ENCODE measurements around the gene MROH8.

MROH8 gene

GRCh38 chr20:37225146-37225545, 45.8 kb upstream of the MROH8 start:
- H3F3A ChIP-seq (ENCODE audit: insufficient read depth, low read length): no peaks in the 10 kb centered on the region
- peaks cover 3% of the 10 kb centered on the region; the same call in 1 of the 2 replicates for H3K79me2 ChIP-seq (ENCODE audit: low read length)
- DNase-seq: no peak
- no peaks in the 10 kb centered on the region for H3K9me3 ChIP-seq (replicated peaks; ENCODE audit: insufficient read depth, low read length)
- no peaks in the 10 kb centered on the region for H3K4me1 ChIP-seq (ENCODE audit: low read length)
- TF ChIP-seq EZH2 (optimal IDR thresholded peaks at IDR 0.05; ENCODE audit: low read depth, low read length): no peak
- no peak for TF ChIP-seq CTCF (IDR thresholded peaks at IDR 0.05; ENCODE audit: low read length)
- no peak for TF ChIP-seq EZH2phosphoT487 (IDR thresholded peaks at IDR 0.05; ENCODE audit: low read length)
- H3K9me2 ChIP-seq (replicated peaks; ENCODE audit: insufficient read depth, low read length): no peaks in the 10 kb centered on the region
- H3K4me3 ChIP-seq (ENCODE audit: low read length): no peak overlapping the region
- no peaks in the 10 kb centered on the region for H3K27me3 ChIP-seq (replicated peaks; ENCODE audit: insufficient read depth, low read length)
- no peak overlapping the region for H3K27ac ChIP-seq (ENCODE audit: low read length)
- no peak overlapping the region for H3K9ac ChIP-seq (ENCODE audit: low read length)
- no peak overlapping the region for H2AFZ ChIP-seq (ENCODE audit: low read length)
- no peak overlapping the region for H3K4me2 ChIP-seq (ENCODE audit: low read depth, low read length)
- H3K36me3 ChIP-seq (replicated peaks; ENCODE audit: insufficient read depth, low read length): peaks cover 35% of the 10 kb centered on the region
- H4K20me1 ChIP-seq (ENCODE audit: insufficient read depth, low read length): 0 out of 2 replicates have a peak, but pooled peaks cover 7% of the 10 kb centered on the region

GRCh38 chr20:37223053-37223452, 43.7 kb upstream of the MROH8 start:
- H4K20me1 ChIP-seq (ENCODE audit: insufficient read depth, low read length): 0 out of 2 replicates have a peak, but pooled peaks cover 7% of the 10 kb centered on the region
- no peaks in the 10 kb centered on the region for H3K9me3 ChIP-seq (replicated peaks; ENCODE audit: insufficient read depth, low read length)
- H3K79me2 ChIP-seq (ENCODE audit: low read length): peaks cover 6% of the 10 kb centered on the region; the same call in 1 of the 2 replicates
- H3K36me3 ChIP-seq (replicated peaks; ENCODE audit: insufficient read depth, low read length): peaks cover 41% of the 10 kb centered on the region
- H3K4me2 ChIP-seq (ENCODE audit: low read depth, low read length): no peak overlapping the region
- H2AFZ ChIP-seq (ENCODE audit: low read length): no peak overlapping the region
- DNase-seq: no peak
- no peaks in the 10 kb centered on the region for H3K4me1 ChIP-seq (ENCODE audit: low read length)
- no peak overlapping the region for H3K9ac ChIP-seq (ENCODE audit: low read length)
- H3F3A ChIP-seq (ENCODE audit: insufficient read depth, low read length): no peaks in the 10 kb centered on the region
- H3K9me2 ChIP-seq (replicated peaks; ENCODE audit: insufficient read depth, low read length): no peaks in the 10 kb centered on the region
- H3K27me3 ChIP-seq (replicated peaks; ENCODE audit: insufficient read depth, low read length): no peaks in the 10 kb centered on the region
- no peak for TF ChIP-seq EZH2 (optimal IDR thresholded peaks at IDR 0.05; ENCODE audit: low read depth, low read length)
- no peak for TF ChIP-seq EZH2phosphoT487 (IDR thresholded peaks at IDR 0.05; ENCODE audit: low read length)
- TF ChIP-seq CTCF (IDR thresholded peaks at IDR 0.05; ENCODE audit: low read length): no peak
- no peak overlapping the region for H3K27ac ChIP-seq (ENCODE audit: low read length)
- no peak overlapping the region for H3K4me3 ChIP-seq (ENCODE audit: low read length)

GRCh38 chr20:37222086-37222485, 42.7 kb upstream of the MROH8 start:
- H3K79me2 ChIP-seq (ENCODE audit: low read length): peaks cover 6% of the 10 kb centered on the region; the same call in 1 of the 2 replicates

GRCh38 chr20:37220731-37221130, 41.4 kb upstream of the MROH8 start:
- Histone ChIP-seq H3F3A (ENCODE audit: insufficient read depth, low read length) (no peaks in the 10 kb centered on the region), H2AFZ (ENCODE audit: low read length) (no peak overlapping the region), H3K9ac (ENCODE audit: low read length) (no peak overlapping the region), H3K27ac (ENCODE audit: low read length) (no peak overlapping the region), H3K9me2 (replicated peaks; ENCODE audit: insufficient read depth, low read length) (no peaks in the 10 kb centered on the region), H3K27me3 (replicated peaks; ENCODE audit: insufficient read depth, low read length) (no peaks in the 10 kb centered on the region), H3K79me2 (ENCODE audit: low read length) (peaks cover 6% of the 10 kb centered on the region; the same call in 1 of the 2 replicates), H3K4me1 (ENCODE audit: low read length) (no peaks in the 10 kb centered on the region), H3K9me3 (replicated peaks; ENCODE audit: insufficient read depth, low read length) (no peaks in the 10 kb centered on the region), H4K20me1 (ENCODE audit: insufficient read depth, low read length) (0 out of 2 replicates have a peak, but pooled peaks cover 7% of the 10 kb centered on the region), H3K4me2 (ENCODE audit: low read depth, low read length) (no peak overlapping the region), H3K36me3 (replicated peaks; ENCODE audit: insufficient read depth, low read length) (peaks cover 28% of the 10 kb centered on the region; the same call in 1 of the 2 replicates), H3K4me3 (ENCODE audit: low read length) (no peak overlapping the region)
- no peak for DNase-seq
- no peak for TF ChIP-seq CTCF (IDR thresholded peaks at IDR 0.05; ENCODE audit: low read length)
- no peak for TF ChIP-seq EZH2phosphoT487 (IDR thresholded peaks at IDR 0.05; ENCODE audit: low read length)
- no peak for TF ChIP-seq EZH2 (optimal IDR thresholded peaks at IDR 0.05; ENCODE audit: low read depth, low read length)

More at GRCh38 chr20:37222086-37222485, 42.7 kb upstream of the MROH8 start:
- TF ChIP-seq EZH2phosphoT487 (IDR thresholded peaks at IDR 0.05; ENCODE audit: low read length) (no peak), EZH2 (optimal IDR thresholded peaks at IDR 0.05; ENCODE audit: low read depth, low read length) (no peak)
- Histone ChIP-seq H3K4me3 (ENCODE audit: low read length) (no peak overlapping the region), H2AFZ (ENCODE audit: low read length) (no peak overlapping the region), H3K9me3 (replicated peaks; ENCODE audit: insufficient read depth, low read length) (no peaks in the 10 kb centered on the region), H4K20me1 (ENCODE audit: insufficient read depth, low read length) (0 out of 2 replicates have a peak, but pooled peaks cover 7% of the 10 kb centered on the region), H3K9ac (ENCODE audit: low read length) (no peak overlapping the region), H3K9me2 (replicated peaks; ENCODE audit: insufficient read depth, low read length) (no peaks in the 10 kb centered on the region), H3K4me1 (ENCODE audit: low read length) (no peaks in the 10 kb centered on the region), H3K27ac (ENCODE audit: low read length) (no peak overlapping the region), H3K27me3 (replicated peaks; ENCODE audit: insufficient read depth, low read length) (no peaks in the 10 kb centered on the region), H3F3A (ENCODE audit: insufficient read depth, low read length) (no peaks in the 10 kb centered on the region), H3K36me3 (replicated peaks; ENCODE audit: insufficient read depth, low read length) (peaks cover 32% of the 10 kb centered on the region), H3K4me2 (ENCODE audit: low read depth, low read length) (no peak overlapping the region)
- DNase-seq: no peak
